GM18520 (cell line): ENCODE measurements around the gene BICC1.
A peak's percentile ranks its signal among the peaks of the same experiment; 100 is the strongest.
"Not testable (repeated sequence)": the region's sequence is repeated elsewhere in the genome, so short reads cannot be mapped to it uniquely, and the experiment has no call there.

Experiments
- ATAC-seq: cut with Tn5 transposase; IDR thresholded peaks from one replicate; pipeline ENCODE4 v1.9.1; 2021; ENCODE audit not compliant: unreplicated experiment

Gene BICC1

DNA sequence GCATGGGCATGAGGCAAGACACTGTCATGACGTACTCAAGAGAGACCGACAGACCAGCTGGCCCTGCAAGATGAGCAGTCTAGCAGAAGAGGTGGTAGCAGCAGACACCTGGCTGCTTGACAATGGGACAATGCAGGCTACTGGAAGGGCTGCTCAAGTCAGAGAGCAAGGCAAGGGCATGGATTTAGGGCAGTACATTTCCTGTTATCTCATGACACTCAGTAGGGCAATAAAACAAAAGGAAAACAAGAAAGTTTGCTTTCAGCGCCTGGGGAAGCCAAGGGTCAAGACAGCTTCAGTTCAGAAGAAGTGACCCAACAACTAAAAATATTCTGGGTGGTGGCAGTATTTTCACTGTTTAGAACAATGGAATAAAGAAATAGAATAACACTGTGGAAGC is 332.0 kb downstream of the BICC1 start:
- ATAC-seq = no peak

GRCh38 chr10:58846856-58847255 is 334.2 kb downstream of the BICC1 start:
- ATAC-seq = no peak

DNA sequence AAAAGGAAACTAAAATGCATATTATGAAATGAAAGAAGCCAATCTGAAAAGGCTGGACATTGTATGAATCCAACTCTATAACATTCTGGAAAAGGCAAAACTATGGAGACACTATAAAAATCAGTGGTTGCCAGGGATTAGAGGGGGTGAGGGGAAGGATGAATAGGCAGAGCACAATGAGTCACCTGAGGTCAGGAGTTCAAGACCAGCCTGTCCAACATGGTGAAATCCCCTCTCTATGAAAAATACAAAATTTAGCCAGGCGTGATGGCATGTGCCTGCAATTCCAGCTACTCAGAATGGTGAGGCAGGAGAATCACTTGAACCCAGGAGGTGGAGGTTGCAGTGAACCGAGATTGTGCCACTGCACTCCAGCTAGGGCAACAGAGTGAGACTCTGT is 338.9 kb downstream of the BICC1 start:
- ATAC-seq = no peak

DNA sequence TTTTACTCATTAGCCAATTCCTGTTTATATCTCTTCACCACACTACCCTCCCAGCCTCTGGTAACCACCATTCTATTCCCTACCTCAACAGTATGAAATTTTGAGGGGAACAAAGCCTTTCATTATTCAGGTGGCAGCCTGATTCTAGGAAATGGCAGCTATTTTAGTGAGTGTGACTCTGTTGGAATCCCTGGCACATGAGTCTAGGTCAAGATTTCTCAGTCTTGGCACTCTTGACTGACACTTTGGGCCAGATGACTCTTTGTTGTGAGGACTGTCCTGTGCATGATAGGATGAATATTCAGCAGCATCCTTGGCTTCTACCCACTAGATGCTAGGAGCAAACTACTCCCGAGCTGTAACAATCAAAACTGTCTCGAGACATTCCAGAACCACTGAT is 341.0 kb downstream of the BICC1 start:
- ATAC-seq = no peak

DNA sequence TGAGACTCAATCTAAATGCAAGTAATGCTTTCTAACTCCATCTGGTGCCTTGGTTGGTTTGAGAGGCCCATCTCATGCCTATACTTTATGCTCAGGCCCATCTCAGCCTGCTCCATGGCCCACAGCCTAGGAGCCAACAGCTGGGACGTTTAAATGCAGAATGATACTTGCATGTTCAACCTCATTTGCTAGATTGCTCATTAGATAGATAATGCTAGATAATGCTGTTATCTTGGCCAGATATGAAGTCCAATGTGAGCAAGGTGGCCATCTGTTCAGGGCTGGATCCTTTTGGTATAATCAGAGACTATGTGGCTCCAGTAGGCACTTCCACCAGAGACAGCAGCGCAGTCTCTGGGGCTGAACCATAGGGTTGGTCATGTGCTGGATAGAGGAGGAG is 342.1 kb downstream of the BICC1 start:
- ATAC-seq = no peak

- no peak for ATAC-seq
Observed at GRCh38 chr10:58856508-58857240, 344.0 kb downstream of the BICC1 start.

DNA sequence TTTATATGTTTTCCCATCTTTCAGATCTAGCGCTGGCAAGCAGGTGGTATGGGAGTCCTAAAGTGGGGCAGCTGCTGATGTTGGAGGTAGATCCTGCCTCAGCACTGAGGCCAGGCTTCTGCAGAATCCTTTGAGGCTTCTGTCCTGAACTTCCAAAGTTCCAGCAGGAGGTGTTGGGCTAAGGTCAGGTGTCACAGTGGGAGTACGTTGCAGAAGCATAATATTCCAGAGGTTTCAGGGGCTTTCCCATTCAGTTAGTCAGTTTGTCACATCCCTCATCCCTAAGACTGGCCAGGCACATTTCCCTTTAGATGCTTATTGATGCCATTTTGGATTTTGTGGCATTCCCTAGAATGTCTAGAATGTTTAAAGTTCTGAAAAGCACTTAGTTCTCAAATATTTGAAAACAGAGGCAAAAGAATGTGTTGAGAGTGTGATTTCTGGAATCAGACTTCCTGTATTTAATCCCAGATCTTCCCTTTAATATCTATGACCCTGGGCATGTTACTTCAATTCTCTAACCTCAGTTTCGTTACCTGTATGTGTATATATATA is 344.7 kb downstream of the BICC1 start:
- no peak for ATAC-seq

DNA sequence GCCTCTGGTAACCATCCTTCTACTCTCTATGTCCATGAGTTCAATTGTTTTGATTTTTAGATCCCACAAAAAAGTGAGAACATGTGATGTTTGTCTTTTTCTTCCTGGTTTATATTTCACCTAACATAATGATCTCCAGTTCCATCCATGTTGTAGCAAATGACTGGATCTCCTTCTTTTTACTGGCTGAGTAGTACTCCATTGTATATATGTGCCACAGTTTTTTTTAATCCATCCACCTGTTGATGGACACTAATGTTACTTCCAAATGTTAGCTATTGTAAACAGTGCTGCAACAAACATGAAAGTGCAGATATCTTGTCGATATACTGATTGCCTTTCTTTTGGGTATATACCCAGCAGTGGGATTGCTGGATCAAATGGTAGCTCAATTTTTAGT is 345.5 kb downstream of the BICC1 start:
- ATAC-seq = not testable (repeated sequence)

DNA sequence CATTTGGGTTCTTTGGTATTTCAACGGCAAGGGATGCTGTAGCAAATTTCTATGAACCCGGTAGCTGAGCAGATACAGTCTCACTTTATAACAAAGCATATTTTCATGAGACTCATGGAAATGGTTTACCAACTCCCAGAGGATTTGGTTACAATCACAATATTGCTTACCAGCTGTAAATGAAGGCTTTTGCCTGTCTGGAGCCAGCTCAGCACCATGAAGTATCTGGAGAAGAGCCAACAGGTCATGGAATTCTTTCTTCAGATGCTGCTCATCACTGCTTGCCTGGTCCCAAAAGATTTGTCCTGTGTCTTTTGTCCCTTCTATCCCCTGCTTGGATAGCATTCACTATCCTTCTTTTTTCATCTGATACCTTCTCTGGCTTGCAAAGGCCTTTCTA is 346.9 kb downstream of the BICC1 start:
- ATAC-seq = no peak

DNA sequence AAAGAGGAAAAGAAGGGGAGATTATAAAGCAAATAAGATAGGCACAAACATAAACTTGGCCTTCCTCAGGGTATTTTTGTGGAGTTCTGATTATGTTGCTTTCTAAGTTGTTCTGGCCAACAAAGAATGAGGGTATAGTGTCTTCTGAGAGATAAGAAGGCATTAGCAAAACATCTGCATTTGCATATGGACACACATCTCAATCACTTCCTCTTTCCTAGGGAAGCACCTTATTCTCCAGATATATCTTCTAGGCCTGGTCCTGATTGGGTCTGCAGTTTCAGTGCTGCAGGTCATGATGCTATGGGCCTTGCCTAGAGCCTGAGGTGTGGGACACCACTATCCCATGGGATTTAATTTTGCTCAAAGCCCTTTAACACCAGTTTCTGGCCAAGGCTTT is 355.0 kb downstream of the BICC1 start:
- ATAC-seq = peak; percentile 79

GRCh38 chr10:58868736-58869435 is 356.2 kb downstream of the BICC1 start:
- no peak for ATAC-seq

GRCh38 chr10:58870070-58870469 is 357.4 kb downstream of the BICC1 start:
- no peak for ATAC-seq

DNA sequence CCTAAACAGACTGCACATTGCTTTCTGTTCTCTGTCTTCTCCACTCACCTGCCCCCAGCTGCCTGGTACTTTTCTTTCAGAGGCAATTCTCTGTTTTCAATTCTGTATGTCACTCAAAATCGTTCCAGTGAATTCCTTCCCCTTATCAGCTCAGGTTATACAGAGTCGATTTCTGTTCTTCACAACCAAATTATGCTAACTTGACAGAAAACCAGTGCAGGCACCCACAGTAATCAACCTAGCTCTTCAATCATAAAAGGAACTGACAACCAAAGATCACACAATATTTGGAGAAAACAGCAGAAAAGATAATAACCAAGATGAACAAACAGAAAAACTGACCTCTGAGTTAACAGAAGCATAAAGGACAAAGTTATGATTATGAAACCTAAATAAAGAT is 360.5 kb downstream of the BICC1 start:
- ATAC-seq = no peak
